ENCODE data around the gene VGLL2.

- TF ChIP-seq ZNF274 (IDR thresholded peaks at IDR 0.05; ENCODE audit: low read depth, low read length) (no peak), YY1 (IDR thresholded peaks at IDR 0.05; ENCODE audit: insufficient read depth, insufficient read length) (no peak)
Measured at GRCh38 chr6:117263353-117263927, 1.9 kb upstream of the VGLL2 start.

Data from NT2/D1 (cell line).